ENCODE data around the gene NFKB2. TPM values are rescaled to one million over a fixed set of nuclear protein-coding genes. Genes with fewer than 3 reads are reported as not detected.

Gene NFKB2
- total RNA-seq, 1 experiment from 2014 or later = 6.1 TPM

- DNase-seq (ENCODE audit: low spot score) = no peak
These were observed 27.1 kb downstream of the NFKB2 start for GRCh38 chr10:102422545-102423129.

DNA sequence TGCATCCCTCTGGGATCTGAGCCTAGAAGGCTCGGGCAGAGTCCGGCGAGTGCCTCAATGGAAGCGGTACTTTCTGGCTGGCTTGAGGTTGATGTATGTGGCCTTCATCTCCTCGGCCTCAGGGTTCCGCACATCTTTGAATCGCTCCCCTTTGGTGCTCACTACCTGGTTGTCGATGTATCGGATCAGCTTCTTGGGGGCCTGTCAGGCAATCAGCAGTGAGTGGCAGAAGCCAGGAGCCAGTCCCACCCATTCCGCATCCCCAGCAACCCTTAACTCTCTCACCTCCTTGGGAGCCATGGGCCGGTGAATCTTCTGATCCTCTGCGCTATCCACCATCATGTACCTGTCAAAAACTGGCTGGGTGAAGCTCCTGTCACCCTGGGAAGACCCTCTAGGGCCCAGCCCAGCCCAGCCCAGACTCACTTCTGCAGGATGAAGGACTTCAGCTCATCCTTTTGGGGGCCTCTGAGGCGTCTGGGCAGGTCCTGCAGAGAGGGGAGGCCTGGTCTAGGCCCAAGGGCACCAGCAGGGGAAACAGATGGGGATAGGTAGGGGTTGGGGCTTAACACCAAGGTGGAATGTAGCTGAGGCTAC lies 28.0 kb downstream of the NFKB2 start:
- DNase-seq (ENCODE audit: low spot score) = no peak

DNA sequence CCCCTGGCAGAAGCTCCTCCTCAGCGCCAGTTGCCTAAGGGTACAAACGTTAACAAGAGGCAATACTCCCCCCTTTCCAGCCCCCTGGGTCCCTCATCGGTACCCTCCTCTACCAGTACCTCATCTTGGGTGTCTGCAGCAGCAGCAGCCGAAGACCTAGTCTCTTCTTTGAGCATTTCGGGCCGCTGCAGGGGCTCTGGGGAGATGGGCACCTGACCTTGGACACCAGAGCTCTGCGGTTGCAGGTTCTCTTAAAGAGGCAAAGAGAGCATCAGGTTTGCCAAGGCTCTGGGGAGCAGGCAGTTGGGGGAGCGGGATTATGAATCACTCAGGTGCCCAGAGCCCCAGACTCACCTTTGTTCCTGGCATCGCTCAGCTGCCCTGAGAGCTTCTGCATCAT lies 28.6 kb downstream of the NFKB2 start:
- no peak for DNase-seq (ENCODE audit: low spot score)

DNA sequence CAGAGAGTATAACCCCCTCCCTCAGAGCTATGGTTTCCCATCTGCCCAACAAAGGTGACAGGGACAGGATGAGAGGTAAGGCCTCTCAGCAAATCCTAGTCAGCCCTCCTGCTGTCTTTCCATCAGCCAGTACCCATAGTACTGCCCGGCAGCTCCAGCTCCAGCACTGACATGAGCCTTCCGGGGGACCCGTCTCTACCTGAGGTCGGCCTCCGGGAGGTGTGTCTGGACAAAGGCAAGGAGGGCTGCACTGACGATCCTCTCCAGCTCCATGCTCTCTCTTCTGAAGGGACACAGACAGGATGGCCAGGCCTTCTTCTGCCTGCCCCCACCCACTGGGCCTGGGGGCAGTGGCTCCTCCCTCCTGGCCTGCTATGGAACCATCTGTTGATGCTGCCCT lies 29.4 kb downstream of the NFKB2 start:
- no peak for DNase-seq (ENCODE audit: low spot score)

GRCh38 chr10:102425444-102425843 lies 29.9 kb downstream of the NFKB2 start:
- no peak for DNase-seq (ENCODE audit: low spot score)

GRCh38 chr10:102426803-102427287 lies 31.3 kb downstream of the NFKB2 start:
- no peak for DNase-seq (ENCODE audit: low spot score)

DNA sequence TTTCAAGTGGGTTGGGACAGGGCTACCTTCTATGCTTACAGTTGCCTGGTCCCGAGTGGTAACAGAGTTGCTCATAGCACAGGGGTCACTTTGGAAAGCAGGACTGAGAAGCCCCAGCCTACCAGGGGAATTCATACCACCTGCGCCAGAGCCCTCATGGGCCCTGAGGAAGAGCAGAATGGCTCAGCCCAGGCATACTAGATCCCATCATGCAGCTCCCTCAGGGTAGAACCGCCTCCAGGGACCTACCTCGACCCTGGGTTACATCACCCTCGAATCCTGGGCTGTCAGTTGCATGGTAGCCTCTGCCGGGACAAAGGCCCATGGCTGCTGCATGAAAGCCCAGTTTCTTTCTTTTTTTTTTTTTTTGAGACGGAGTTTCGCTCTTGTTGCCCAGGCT lies 34.0 kb downstream of the NFKB2 start:
- no peak for DNase-seq (ENCODE audit: low spot score)

DNA sequence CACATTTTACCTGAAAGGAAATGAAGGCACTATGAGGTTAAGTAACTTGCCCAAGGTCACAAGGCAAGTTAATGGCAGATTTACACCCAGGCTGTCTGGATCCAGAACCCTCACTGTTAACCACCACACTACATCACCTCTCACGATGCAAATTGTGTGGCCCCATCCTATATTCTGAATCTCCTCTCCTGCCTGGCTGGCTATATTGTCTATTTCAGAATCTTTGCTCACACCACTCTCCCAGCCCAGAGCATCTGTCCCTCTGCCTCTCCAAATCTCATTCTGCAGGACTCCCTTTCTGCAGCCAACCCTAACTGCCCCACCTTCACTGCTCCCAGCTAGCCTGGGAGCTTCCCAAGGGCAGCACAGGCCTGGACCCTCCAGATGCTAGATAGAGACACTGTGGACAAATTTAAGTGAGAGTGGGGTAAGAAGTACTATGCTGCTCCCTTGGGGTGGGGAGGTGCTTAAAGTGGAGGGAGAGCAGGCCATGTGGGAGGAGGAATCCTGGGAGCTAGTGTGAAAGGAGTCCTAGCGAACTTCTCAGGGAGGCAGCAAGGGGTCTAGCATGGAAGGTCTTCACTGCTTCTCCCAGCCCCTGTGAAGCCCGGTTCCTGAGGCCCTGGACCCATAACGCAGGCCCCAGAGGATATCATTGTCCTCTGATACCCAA lies 36.1 kb downstream of the NFKB2 start:
- no peak for DNase-seq (ENCODE audit: low spot score)

- DNase-seq (ENCODE audit: low spot score) = peak; percentile 95
These were observed 36.9 kb downstream of the NFKB2 start, which contains the start of gene CUEDC2 for GRCh38 chr10:102432162-102432950. CUEDC2 (minus strand) TSS chr10:102432574; CDS start chr10:102425188, 7,386 bp downstream.

GRCh38 chr10:102433619-102434046 lies 38.1 kb downstream of the NFKB2 start:
- no peak for DNase-seq (ENCODE audit: low spot score)

DNA sequence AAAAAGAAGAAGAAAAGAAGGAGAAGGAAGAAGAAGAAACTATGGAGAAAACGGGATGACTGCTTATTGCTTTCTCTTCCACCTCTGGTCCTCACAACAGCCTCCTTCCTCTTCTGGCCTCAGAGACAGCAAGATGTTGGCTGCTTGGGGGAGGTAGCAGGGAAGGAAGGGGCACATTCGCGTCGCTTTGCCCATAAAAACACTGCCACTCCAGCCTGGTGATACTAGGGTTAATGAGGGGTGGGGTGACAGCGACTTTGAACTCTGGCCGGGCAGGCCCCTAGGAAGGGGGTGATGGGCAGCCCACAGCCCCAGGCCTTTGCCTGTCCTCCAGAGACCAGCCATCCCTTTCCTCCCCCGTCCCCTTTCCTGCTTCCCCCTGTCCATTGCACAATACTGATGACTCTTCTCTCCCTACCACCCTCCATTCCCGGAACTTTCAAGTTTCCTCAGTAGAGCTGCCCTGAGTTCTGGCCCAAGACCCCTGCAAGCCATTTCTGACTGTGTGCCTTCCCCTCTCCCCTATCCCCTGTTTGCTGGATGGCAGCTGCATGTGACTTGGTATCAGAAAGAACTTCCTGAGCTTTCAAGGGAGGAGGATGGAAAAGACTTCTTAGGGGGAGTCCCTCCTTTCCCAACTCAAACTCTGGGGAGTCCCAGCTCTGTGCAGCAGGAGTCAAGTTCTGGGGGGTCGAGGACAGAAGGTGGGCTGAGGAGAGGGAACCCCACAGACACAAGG lies 39.1 kb downstream of the NFKB2 start:
- DNase-seq (ENCODE audit: low spot score) = no peak

GRCh38 chr10:102435133-102435497 lies 39.6 kb downstream of the NFKB2 start:
- no peak for DNase-seq (ENCODE audit: low spot score)

DNA sequence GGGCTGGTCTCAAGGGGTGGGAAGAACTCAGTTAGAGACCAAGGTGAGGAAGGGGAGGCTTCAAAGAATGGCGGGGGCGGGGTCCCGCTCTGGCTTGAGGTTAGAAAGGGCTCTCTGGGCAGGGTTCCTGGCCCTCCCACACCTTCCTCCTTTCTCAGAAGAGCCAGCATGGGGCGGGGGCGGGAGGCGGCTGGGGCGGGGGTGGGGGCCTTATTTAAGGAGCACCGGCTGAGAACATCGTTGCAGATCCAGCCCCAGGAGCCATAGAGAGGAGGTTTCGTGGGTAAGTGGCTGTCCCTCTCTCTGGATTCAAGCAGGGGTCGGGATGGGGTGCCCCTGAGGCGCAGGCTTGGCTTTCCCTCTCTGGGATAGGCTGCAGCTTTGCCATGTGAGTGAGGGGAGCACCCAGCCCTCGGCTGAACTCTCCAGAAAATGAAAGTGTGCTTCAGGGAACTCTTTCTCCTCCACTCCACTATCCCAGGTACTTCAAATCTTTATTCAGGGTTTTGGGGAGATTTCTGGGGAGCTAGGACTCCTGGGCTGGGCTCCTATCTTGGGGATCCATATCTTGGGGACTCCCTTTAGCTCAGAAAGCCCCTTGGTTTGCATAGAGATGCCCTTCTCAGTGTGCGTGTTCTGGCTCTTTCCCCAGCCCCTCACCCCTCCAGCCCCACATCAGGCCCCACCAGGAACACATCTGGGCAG lies 40.2 kb downstream of the NFKB2 start:
- DNase-seq (ENCODE audit: low spot score) = no peak

- no peak for DNase-seq (ENCODE audit: low spot score)
These were observed 40.8 kb downstream of the NFKB2 start for GRCh38 chr10:102436312-102436711.

DNA sequence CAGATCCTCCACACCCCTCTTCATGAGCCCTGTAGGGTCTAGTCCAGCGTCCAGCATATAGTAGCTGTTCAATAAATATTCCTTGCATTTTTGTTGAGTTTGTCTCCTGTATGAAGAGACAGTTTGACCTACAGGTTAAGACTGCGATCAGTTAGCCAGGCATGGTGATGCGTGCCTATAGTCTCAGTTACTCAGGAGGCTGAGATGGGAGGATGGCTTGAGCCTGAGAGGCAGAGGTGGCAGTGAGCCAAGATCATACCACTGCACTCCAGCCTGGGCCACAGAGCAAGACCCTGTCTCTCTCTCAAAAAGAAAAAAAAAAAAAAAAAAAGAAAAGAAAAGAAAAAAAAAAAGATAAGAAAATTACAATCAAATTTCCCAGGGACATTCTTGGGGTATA lies 42.0 kb downstream of the NFKB2 start:
- no peak for DNase-seq (ENCODE audit: low spot score)

DNA sequence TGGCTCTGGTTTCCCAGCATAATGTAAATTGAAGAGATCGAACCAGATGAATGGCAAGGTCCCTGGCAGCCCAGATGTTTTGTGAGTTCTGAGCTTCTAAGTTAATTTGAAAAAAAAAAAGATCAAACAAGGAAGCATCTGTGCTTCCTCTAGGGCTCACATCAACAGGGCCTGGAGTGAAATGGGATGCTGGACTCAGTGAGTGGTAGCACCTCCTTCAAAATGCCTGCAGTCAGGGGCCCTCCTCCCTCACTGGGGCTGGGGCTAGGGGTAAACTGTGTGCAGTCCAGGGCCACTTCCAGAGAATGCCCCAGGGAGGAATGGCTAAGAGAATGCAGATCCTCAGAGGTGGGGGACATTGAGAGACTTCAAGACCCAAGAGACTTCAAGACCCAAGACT lies 42.9 kb downstream of the NFKB2 start:
- no peak for DNase-seq (ENCODE audit: low spot score)

DNA sequence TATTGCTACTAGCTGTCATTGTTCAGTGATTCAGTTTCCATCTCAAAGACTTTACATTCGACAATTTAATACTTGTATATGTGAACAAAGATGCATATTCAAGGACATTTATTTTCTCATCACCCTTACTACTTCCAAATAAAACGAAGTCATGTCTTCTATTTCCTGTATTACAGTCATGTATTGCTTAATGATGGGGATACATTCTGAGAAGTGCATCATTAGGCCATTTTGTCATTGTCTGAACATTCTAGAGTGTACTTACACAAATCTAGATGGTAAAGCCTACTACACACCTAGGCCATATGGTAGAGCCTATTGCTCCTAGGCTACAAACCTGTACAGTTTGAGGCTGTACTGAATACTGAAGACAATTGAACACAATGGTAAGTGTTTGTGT lies 49.3 kb downstream of the NFKB2 start:
- no peak for DNase-seq (ENCODE audit: low spot score)

DNA sequence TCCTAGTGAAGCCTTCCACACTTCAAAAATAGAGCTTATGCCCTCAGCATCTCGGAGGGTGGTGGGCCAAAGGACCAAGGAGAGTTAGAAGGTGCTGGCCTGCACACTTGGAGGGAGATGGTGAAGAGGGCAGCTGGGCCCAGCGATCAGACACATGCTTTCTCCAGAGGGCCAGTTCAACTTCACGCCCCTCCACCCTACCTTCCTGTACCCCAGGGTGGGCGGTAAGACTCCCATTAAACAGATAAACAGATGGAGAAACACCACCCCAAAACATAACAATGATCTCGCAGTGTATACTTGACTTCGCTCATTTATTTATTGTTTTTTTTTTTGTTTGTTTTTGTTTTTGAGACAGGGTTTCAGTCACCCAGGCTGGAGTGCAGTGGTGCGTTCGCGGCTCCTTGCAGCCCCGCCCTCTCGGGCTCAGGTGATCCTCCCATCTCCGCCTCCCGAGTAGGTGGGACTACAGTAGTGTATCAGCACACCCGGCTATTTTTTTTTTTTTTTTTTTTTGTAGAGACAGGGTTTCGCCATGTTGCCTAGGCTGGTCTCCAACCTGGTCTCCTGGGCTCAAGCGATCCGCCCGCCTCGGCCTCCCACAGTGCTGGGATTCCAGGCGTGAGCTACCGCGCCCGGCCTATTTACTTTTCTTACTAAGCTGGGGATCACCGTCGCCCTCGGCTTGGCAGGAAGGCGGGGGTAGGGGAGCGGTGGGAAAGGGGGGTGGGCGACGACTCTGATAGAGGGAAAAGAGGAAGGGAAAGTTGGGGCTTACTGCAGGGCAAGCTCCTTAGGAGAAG lies 54.0 kb downstream of the NFKB2 start:
- DNase-seq (ENCODE audit: low spot score) = peak; percentile 77

- DNase-seq (ENCODE audit: low spot score) = no peak
These were observed 54.5 kb downstream of the NFKB2 start for GRCh38 chr10:102450124-102450373.

DNA sequence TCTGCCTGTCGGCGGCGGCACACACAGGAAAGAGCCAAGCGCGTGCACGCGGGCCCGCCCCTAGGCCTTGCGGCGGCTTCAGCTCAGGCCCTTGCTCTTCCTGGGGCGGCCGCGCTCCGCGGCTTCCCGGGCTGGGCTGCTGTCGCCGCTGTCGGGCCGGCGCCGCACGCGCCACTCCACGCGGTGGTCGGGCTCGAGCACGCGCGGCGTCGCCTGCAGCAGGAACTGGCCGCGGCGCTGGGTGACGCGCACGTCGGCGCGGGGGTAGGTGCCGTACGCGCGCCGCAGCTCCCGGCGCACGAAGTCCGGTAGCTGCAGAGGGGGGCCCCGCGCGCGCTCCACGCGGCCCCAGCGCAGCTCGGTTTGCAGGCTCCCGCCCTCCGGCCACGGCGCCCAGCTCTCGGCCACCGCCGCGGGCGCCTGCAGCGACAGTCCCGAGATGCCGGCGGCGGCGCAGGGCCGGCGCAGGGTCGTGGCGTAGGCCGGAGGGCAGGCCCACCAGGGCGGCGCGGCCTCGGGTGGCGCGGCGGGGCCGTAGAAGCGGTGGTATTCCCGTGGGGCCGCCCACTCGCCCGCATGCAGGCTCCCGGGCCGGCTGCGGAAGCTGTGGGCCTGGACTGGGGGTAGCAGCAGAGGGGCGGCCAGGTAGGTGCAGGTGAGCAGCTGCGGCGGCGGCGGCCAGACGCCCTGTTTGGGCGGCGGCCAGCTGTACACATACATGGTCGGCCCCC lies 55.0 kb downstream of the NFKB2 start:
- peak; percentile 63 for DNase-seq (ENCODE audit: low spot score)
